HepG2 (cell line): ENCODE data around the gene NBEA. TPM values are rescaled to one million over a fixed set of nuclear protein-coding genes. Genes with fewer than 3 reads are reported as not detected.

Experiments
- ERF ChIP-seq: IDR thresholded peaks from 2 replicates; pipeline ENCODE4 v1.6.1; 2018; ENCODE audit warnings: missing biosample characterization, missing genetic modification reagents
- ETV6 ChIP-seq: sonication (generic); formaldehyde crosslinking; conservative IDR thresholded peaks from 2 replicates; pipeline ENCODE4 v1.4.0; 2020; ENCODE audit warnings: missing genetic modification reagents
- GTF2F1 ChIP-seq: fragments of 150-350 bp; IDR thresholded peaks from 2 replicates; pipeline ENCODE4 v1.6.1; 2014; ENCODE audit warnings: low read length
- IRF2 ChIP-seq: IDR thresholded peaks from 2 replicates; pipeline ENCODE4 v1.6.1; 2018; ENCODE audit warnings: missing genetic modification reagents, missing compliant biosample characterization
- KMT2B ChIP-seq: IDR thresholded peaks from 2 replicates; pipeline ENCODE4 v1.6.1; 2016; ENCODE audit warnings: missing genetic modification reagents, missing compliant biosample characterization
- MYNN ChIP-seq: sonication (generic); formaldehyde crosslinking; IDR thresholded peaks from 2 replicates; pipeline ENCODE4 v1.4.0; 2020; ENCODE audit warnings: mild to moderate bottlenecking, low read depth, missing genetic modification reagents
- PLRG1 ChIP-seq: fragments of 450-650 bp; conservative IDR thresholded peaks from 2 replicates; pipeline ENCODE4 v1.6.1; 2016
- PRMT3 ChIP-seq: sonication (generic); formaldehyde crosslinking; IDR thresholded peaks from 2 replicates; pipeline ENCODE4 v1.8.1; 2022; ENCODE audit warnings: low read depth, mild to moderate bottlenecking, moderate library complexity, missing genetic modification reagents, borderline replicate concordance
- RFX3 ChIP-seq: IDR thresholded peaks from 2 replicates; pipeline ENCODE4 v1.6.1; 2016; ENCODE audit warnings: missing biosample characterization, missing genetic modification reagents
- SP5 ChIP-seq: IDR thresholded peaks from 2 replicates; pipeline ENCODE4 v1.6.1; 2016; ENCODE audit warnings: low read depth, borderline replicate concordance
- ZBTB42 ChIP-seq: sonication (generic); formaldehyde crosslinking; IDR thresholded peaks from 2 replicates; pipeline ENCODE4 v1.5.0; 2020; ENCODE audit warnings: mild to moderate bottlenecking, missing genetic modification reagents
- ZNF350 ChIP-seq: sonication (generic); formaldehyde crosslinking; IDR thresholded peaks from 2 replicates; pipeline ENCODE4 v1.4.0; 2020; ENCODE audit warnings: mild to moderate bottlenecking, low read depth, missing genetic modification reagents, borderline replicate concordance
- ZNF713 ChIP-seq: sonication (generic); formaldehyde crosslinking; IDR thresholded peaks from 2 replicates; pipeline ENCODE4 v1.4.0; 2020; ENCODE audit warnings: mild to moderate bottlenecking, missing genetic modification reagents
- polyA plus RNA-seq, 8 experiments: library from polyadenylated mRNA; depleted of rRNA in 3 of 8; stranded (reverse) in 7 of 8; unstranded in 1 of 8; fragments of >200 nt; fragmentation: Illumina TruSeq in 4 of 8; extraction: Trizol in 4 of 8; gene quantifications; 2 replicates each; pipeline versions ENCODE4 v1.2.1 to v1.2.3, GENCODE V29; 2011 to 2016; ENCODE audit warnings: low read depth in 4 of 8, missing spikeins in 1 of 8, mixed read lengths in 1 of 8; ENCODE audit not compliant: insufficient read depth in 1 of 8
- total RNA-seq, 5 experiments: library from RNA; depleted of rRNA; stranded (reverse); fragments of >200 nt; fragmentation: Illumina TruSeq; extraction: Trizol; gene quantifications; 2 replicates each; pipeline ENCODE4 v1.2.3, GENCODE V29; 2016; ENCODE audit warnings: low read depth in 1 of 5
- TF ChIP-seq, protein P1 (sequence below): IDR thresholded peaks from 2 replicates; pipeline ENCODE4 v1.6.1; 2016; ENCODE audit warnings: low read depth, missing genetic modification reagents, missing compliant biosample characterization
- TF ChIP-seq, protein P2 (sequence below): sonication (generic); formaldehyde crosslinking; IDR thresholded peaks from 2 replicates; pipeline ENCODE4 v1.4.0; 2020; ENCODE audit warnings: missing genetic modification reagents
- TF ChIP-seq, protein P3 (sequence below): sonication (generic); formaldehyde crosslinking; IDR thresholded peaks from 2 replicates; pipeline ENCODE4 v1.5.1; 2020; ENCODE audit warnings: mild to moderate bottlenecking, missing genetic modification reagents, borderline replicate concordance

Gene NBEA
- total and polyA plus RNA-seq, 2 of the 13 experiments (the other 11 are each of a cell fraction or from before 2014, with no cell fraction given) = 2.7 to 2.8 TPM

DNA sequence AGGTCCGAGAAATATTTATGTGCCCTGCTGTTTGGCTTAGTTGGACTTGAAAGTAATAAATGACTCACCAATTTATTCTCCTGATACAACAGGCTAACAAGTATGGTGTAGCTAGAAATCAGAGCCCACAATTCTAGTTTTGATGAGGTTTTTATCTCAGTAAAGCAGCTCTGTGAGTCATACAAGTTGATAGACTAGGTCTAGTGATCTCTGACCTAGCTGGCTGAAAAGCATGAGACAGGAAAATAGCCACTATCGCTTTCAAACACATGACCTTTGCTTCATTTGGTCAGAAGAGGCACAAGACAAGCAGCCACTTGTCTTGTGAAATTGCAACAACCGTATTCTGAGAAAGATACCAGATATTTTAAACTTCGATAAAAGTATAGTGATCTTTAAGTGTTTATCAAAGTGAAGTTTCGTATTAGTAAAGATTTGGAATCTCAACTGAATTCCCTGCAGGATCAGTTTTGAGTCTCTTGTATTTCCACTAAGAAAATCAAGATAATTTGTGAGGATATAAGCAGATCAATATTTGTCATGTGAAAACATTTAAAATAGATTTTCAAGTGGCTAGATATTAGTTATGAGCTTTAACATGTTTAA is 407.7 kb downstream of the NBEA start (continued):
- TF ChIP-seq MYNN (no peak), ZBTB42 (CRISPR knock-in tag) (no peak), PLRG1 (no peak), GTF2F1 (no peak), PRMT3 (CRISPR knock-in tag) (no peak), ZNF713 (CRISPR knock-in tag) (no peak), ETV6 (no peak), IRF2 (CRISPR knock-in tag) (peak; percentile 71; the same call in 1 of the 2 replicates), RFX3 (CRISPR knock-in tag) (no peak), ERF (CRISPR knock-in tag) (no peak), ZNF350 (no peak), SP5 (CRISPR knock-in tag) (no peak), KMT2B (0 out of 2 replicates have a peak, but pooled peaks have one; percentile 50)
- TF ChIP-seq, protein P1, sequence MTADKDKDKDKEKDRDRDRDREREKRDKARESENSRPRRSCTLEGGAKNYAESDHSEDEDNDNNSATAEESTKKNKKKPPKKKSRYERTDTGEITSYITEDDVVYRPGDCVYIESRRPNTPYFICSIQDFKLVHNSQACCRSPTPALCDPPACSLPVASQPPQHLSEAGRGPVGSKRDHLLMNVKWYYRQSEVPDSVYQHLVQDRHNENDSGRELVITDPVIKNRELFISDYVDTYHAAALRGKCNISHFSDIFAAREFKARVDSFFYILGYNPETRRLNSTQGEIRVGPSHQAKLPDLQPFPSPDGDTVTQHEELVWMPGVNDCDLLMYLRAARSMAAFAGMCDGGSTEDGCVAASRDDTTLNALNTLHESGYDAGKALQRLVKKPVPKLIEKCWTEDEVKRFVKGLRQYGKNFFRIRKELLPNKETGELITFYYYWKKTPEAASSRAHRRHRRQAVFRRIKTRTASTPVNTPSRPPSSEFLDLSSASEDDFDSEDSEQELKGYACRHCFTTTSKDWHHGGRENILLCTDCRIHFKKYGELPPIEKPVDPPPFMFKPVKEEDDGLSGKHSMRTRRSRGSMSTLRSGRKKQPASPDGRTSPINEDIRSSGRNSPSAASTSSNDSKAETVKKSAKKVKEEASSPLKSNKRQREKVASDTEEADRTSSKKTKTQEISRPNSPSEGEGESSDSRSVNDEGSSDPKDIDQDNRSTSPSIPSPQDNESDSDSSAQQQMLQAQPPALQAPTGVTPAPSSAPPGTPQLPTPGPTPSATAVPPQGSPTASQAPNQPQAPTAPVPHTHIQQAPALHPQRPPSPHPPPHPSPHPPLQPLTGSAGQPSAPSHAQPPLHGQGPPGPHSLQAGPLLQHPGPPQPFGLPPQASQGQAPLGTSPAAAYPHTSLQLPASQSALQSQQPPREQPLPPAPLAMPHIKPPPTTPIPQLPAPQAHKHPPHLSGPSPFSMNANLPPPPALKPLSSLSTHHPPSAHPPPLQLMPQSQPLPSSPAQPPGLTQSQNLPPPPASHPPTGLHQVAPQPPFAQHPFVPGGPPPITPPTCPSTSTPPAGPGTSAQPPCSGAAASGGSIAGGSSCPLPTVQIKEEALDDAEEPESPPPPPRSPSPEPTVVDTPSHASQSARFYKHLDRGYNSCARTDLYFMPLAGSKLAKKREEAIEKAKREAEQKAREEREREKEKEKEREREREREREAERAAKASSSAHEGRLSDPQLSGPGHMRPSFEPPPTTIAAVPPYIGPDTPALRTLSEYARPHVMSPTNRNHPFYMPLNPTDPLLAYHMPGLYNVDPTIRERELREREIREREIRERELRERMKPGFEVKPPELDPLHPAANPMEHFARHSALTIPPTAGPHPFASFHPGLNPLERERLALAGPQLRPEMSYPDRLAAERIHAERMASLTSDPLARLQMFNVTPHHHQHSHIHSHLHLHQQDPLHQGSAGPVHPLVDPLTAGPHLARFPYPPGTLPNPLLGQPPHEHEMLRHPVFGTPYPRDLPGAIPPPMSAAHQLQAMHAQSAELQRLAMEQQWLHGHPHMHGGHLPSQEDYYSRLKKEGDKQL (CRISPR knock-in tag) = 0 out of 2 replicates have a peak, but pooled peaks have one; percentile 29
- TF ChIP-seq, protein P2, sequence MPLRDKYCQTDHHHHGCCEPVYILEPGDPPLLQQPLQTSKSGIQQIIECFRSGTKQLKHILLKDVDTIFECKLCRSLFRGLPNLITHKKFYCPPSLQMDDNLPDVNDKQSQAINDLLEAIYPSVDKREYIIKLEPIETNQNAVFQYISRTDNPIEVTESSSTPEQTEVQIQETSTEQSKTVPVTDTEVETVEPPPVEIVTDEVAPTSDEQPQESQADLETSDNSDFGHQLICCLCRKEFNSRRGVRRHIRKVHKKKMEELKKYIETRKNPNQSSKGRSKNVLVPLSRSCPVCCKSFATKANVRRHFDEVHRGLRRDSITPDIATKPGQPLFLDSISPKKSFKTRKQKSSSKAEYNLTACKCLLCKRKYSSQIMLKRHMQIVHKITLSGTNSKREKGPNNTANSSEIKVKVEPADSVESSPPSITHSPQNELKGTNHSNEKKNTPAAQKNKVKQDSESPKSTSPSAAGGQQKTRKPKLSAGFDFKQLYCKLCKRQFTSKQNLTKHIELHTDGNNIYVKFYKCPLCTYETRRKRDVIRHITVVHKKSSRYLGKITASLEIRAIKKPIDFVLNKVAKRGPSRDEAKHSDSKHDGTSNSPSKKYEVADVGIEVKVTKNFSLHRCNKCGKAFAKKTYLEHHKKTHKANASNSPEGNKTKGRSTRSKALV (CRISPR knock-in tag) = no peak
- TF ChIP-seq, protein P3, sequence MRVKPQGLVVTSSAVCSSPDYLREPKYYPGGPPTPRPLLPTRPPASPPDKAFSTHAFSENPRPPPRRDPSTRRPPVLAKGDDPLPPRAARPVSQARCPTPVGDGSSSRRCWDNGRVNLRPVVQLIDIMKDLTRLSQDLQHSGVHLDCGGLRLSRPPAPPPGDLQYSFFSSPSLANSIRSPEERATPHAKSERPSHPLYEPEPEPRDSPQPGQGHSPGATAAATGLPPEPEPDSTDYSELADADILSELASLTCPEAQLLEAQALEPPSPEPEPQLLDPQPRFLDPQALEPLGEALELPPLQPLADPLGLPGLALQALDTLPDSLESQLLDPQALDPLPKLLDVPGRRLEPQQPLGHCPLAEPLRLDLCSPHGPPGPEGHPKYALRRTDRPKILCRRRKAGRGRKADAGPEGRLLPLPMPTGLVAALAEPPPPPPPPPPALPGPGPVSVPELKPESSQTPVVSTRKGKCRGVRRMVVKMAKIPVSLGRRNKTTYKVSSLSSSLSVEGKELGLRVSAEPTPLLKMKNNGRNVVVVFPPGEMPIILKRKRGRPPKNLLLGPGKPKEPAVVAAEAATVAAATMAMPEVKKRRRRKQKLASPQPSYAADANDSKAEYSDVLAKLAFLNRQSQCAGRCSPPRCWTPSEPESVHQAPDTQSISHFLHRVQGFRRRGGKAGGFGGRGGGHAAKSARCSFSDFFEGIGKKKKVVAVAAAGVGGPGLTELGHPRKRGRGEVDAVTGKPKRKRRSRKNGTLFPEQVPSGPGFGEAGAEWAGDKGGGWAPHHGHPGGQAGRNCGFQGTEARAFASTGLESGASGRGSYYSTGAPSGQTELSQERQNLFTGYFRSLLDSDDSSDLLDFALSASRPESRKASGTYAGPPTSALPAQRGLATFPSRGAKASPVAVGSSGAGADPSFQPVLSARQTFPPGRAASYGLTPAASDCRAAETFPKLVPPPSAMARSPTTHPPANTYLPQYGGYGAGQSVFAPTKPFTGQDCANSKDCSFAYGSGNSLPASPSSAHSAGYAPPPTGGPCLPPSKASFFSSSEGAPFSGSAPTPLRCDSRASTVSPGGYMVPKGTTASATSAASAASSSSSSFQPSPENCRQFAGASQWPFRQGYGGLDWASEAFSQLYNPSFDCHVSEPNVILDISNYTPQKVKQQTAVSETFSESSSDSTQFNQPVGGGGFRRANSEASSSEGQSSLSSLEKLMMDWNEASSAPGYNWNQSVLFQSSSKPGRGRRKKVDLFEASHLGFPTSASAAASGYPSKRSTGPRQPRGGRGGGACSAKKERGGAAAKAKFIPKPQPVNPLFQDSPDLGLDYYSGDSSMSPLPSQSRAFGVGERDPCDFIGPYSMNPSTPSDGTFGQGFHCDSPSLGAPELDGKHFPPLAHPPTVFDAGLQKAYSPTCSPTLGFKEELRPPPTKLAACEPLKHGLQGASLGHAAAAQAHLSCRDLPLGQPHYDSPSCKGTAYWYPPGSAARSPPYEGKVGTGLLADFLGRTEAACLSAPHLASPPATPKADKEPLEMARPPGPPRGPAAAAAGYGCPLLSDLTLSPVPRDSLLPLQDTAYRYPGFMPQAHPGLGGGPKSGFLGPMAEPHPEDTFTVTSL (CRISPR knock-in tag) = peak; percentile 82; the same call in 1 of the 2 replicates
